K562 (cell line): ENCODE data around the gene LASP1. TPM values are rescaled to one million over a fixed set of nuclear protein-coding genes. Genes with fewer than 3 reads are reported as not detected.

Source experiments
- ATAC-seq: fragments of 200-7000 bp; cut with Tn5 transposase; 3 replicates; pipeline ENCODE4 v1.9.1; 2020; ENCODE audit warnings: moderate library complexity
- BruUV-seq: library from RNA; stranded (reverse); fragments of 400-500 nt; replicated peaks from 2 replicates; lab custom pipeline; 2021; lab: Mats Ljungman, UMichigan
- CTCF ChIA-PET: fragments of 300-600 bp; formaldehyde crosslinking; extraction: SDS; loops from one replicate; lab custom pipeline; 2021; ENCODE audit warnings: low intra/inter-chr PET ratio; lab: Yijun Ruan, JAX
- POLR2A ChIA-PET: fragments of 300-600, 350-650 bp; sonication (Branson Sonifier 250); formaldehyde crosslinking; extraction: SDS; loops from one replicate; lab custom pipeline; 2021; ENCODE audit warnings: antibody characterized with exemption, inconsistent platforms; lab: Yijun Ruan, JAX
- DNase-seq, 4 experiments: peaks; one replicate each; pipeline versions ENCODE4 v3.0.0 to v3.0.0-alpha.2; 2011 to 2018; ENCODE audit warnings: low spot score in 3 of 4, mixed read lengths in 3 of 4; ENCODE audit errors: extremely low read depth in 1 of 4
- FAIRE-seq: peaks from 2 replicates; lab custom pipeline; 2011; peaks lifted over from hg19 to GRCh38; lab: Jason Lieb, UNC
- H2AFZ ChIP-seq: 2 replicates; pipeline ENCODE4 v1.6.0; 2011; ENCODE audit warnings: low read depth, low read length, control low read depth, inconsistent platforms
- H3K27ac ChIP-seq: fragments of 200-600 bp; 3 replicates; pipeline ENCODE4 v1.8.0; 2011; ENCODE audit warnings: low read depth, mild to moderate bottlenecking, control low read depth, inconsistent platforms, low read length, moderate library complexity, mixed read lengths; ENCODE audit errors: extremely low read depth
- H3K27me3 ChIP-seq, 2 experiments: fragments of 300-600 bp in 1 of 2; 2 replicates in 1 of 2; 3 replicates in 1 of 2; pipeline versions ENCODE4 v1.6.0 to v1.8.0; 2011; ENCODE audit warnings: inconsistent platforms in 2 of 2, low read length in 2 of 2, mild to moderate bottlenecking in 1 of 2, mixed read lengths in 1 of 2, moderate library complexity in 1 of 2; ENCODE audit not compliant: control insufficient read depth in 2 of 2, insufficient read depth in 2 of 2
- H3K36me3 ChIP-seq: fragments of 300-600 bp; 3 replicates; pipeline ENCODE4 v1.8.0; 2011; ENCODE audit warnings: mild to moderate bottlenecking, low read length, inconsistent platforms; ENCODE audit not compliant: control insufficient read depth, insufficient read depth
- H3K4me1 ChIP-seq, 2 experiments: fragments of 200-600 bp in 1 of 2; replicated peaks in 1 of 2; 2 replicates in 1 of 2; 3 replicates in 1 of 2; pipeline versions ENCODE4 v1.5.1 to v1.8.0; 2011; ENCODE audit warnings: inconsistent platforms in 2 of 2, low read length in 2 of 2, mild to moderate bottlenecking in 1 of 2, mixed read lengths in 1 of 2, moderate library complexity in 1 of 2; ENCODE audit not compliant: control insufficient read depth in 2 of 2, insufficient read depth in 2 of 2
- H3K4me2 ChIP-seq: 2 replicates; pipeline ENCODE4 v1.6.1; 2011; ENCODE audit warnings: low read length, control low read depth, inconsistent platforms, mixed read lengths; ENCODE audit not compliant: insufficient read depth
- H3K4me3 ChIP-seq: fragments of 200-600 bp; sonication (generic), shearing (Covaris generic); 2 replicates; pipeline ENCODE4 v1.5.1; 2016; ENCODE audit warnings: control low read depth, inconsistent platforms
- H3K79me2 ChIP-seq: fragments of 200-600 bp; 3 replicates; pipeline ENCODE4 v1.8.0; 2011; ENCODE audit warnings: low read length, inconsistent platforms; ENCODE audit not compliant: control insufficient read depth, insufficient read depth
- H3K9ac ChIP-seq, 2 experiments: 2 replicates each; pipeline versions ENCODE4 v1.6.0 to v1.6.1; 2011; ENCODE audit warnings: low read depth in 2 of 2, low read length in 2 of 2, control low read depth in 1 of 2, inconsistent platforms in 1 of 2, mild to moderate bottlenecking in 1 of 2, mixed read lengths in 1 of 2; ENCODE audit not compliant: insufficient read depth in 1 of 2
- H3K9me1 ChIP-seq: one replicate; pipeline ENCODE4 v1.6.0; 2011; ENCODE audit warnings: inconsistent platforms, mild to moderate bottlenecking, low read length, moderate library complexity; ENCODE audit not compliant: control insufficient read depth, insufficient read depth
- H3K9me3 ChIP-seq: replicated peaks from 2 replicates; pipeline ENCODE4 v1.5.1; 2011; ENCODE audit warnings: low read depth, low read length, inconsistent platforms; ENCODE audit not compliant: control insufficient read depth, insufficient read depth
- H4K20me1 ChIP-seq: replicated peaks from 2 replicates; pipeline ENCODE4 v1.6.1; 2011; ENCODE audit warnings: low read length, inconsistent platforms, mixed read lengths; ENCODE audit not compliant: control insufficient read depth, insufficient read depth
- ATF1 ChIP-seq, 2 experiments: fragments of 450-650 bp in 1 of 2; IDR thresholded peaks; 2 replicates each; pipeline ENCODE4 v1.6.1; 2016; ENCODE audit warnings: missing compliant biosample characterization in 1 of 2, missing genetic modification characterization in 1 of 2
- DPF2 ChIP-seq: fragments of 450-650 bp; IDR thresholded peaks from 2 replicates; pipeline ENCODE4 v1.6.1; 2016
- GABPB2 ChIP-seq: fragments of 250-450 bp; sonication (Bioruptor Pico); conservative IDR thresholded peaks from 2 replicates; pipeline ENCODE4 v1.5.1; 2021; ENCODE audit warnings: mild to moderate bottlenecking
- GMEB1 ChIP-seq: fragments of 250-450 bp; sonication (Bioruptor Pico); IDR thresholded peaks from 2 replicates; pipeline ENCODE4 v1.4.0; 2020; ENCODE audit warnings: mild to moderate bottlenecking
- HNRNPK ChIP-seq: fragments of 200-400 bp; formaldehyde crosslinking; IDR thresholded peaks from one replicate; pipeline ENCODE4 v1.6.1; 2018; ENCODE audit warnings: mild to moderate bottlenecking, low read depth, low read length; ENCODE audit not compliant: poor library complexity, severe bottlenecking
- ILF3 ChIP-seq: fragments of 450-650 bp; IDR thresholded peaks from 2 replicates; pipeline ENCODE4 v1.6.1; 2018; ENCODE audit warnings: antibody characterized with exemption, mild to moderate bottlenecking, moderate library complexity, borderline replicate concordance
- JUNB ChIP-seq: fragments of 450-650 bp; formaldehyde crosslinking; conservative IDR thresholded peaks from 2 replicates; pipeline ENCODE4 v1.4.0; 2020; ENCODE audit warnings: mild to moderate bottlenecking
- JUND ChIP-seq, 2 experiments: IDR thresholded peaks; 2 replicates in 1 of 2; 3 replicates in 1 of 2; pipeline ENCODE4 v1.6.1; 2011; ENCODE audit warnings: borderline replicate concordance in 2 of 2, low read depth in 2 of 2, low read length in 2 of 2, improper control_type of control experiment in 1 of 2, missing biosample characterization in 1 of 2, missing genetic modification characterization in 1 of 2, missing genetic modification reagents in 1 of 2
- MAFG ChIP-seq: fragments of 450-650 bp; conservative IDR thresholded peaks from 2 replicates; pipeline ENCODE4 v1.6.1; 2016; ENCODE audit warnings: missing genetic modification characterization, missing compliant biosample characterization
- POLR2G ChIP-seq: fragments of 200-400 bp; formaldehyde crosslinking; IDR thresholded peaks from 2 replicates; pipeline ENCODE4 v1.6.1; 2017; ENCODE audit warnings: low read depth, mild to moderate bottlenecking, antibody characterized with exemption, low read length, moderate library complexity
- POLR3A ChIP-seq: IDR thresholded peaks from 2 replicates; pipeline ENCODE4 v1.6.1; 2011; ENCODE audit warnings: borderline replicate concordance, mild to moderate bottlenecking, moderate library complexity; ENCODE audit not compliant: insufficient read length, insufficient read depth; ENCODE audit errors: extremely low read depth
- RCOR1 ChIP-seq, 2 experiments: IDR thresholded peaks; 2 replicates each; pipeline ENCODE4 v1.6.1; 2012; ENCODE audit warnings: low read depth in 2 of 2, low read length in 2 of 2, borderline replicate concordance in 1 of 2, improper control_type of control experiment in 1 of 2
- ZBTB8A ChIP-seq: fragments of 450-650 bp; IDR thresholded peaks from 2 replicates; pipeline ENCODE4 v1.6.1; 2018; ENCODE audit warnings: mild to moderate bottlenecking, moderate library complexity; ENCODE audit not compliant: partially characterized antibody
- ZNF140 ChIP-seq: fragments of 250-450 bp; sonication (Bioruptor Pico); IDR thresholded peaks from 2 replicates; pipeline ENCODE4 v1.8.0; 2021; ENCODE audit warnings: moderate library complexity, mild to moderate bottlenecking, inconsistent platforms
- ZNF79 ChIP-seq: fragments of 250-450 bp; sonication (Bioruptor Pico); IDR thresholded peaks from 2 replicates; pipeline ENCODE4 v1.4.0; 2020; ENCODE audit warnings: low read depth, mild to moderate bottlenecking, moderate library complexity
- WGBS: fragments of 100-300 bp; shearing (Covaris generic); methylation state at CpG from one replicate; pipeline ENCODE4 v1.1.6; 2016; ENCODE audit warnings: low coverage, mixed read lengths; ENCODE audit not compliant: insufficient coverage; ENCODE audit errors: missing lambda C conversion rate; 5-methylcytosine and 5-hydroxymethylcytosine counted together
- in situ Hi-C: fragments of 300-500 bp; cut with MboI; formaldehyde crosslinking; loops from 4 replicates; pipeline ENCODE4 v1.15.0; 2018; ENCODE audit warnings: inconsistent platforms, mixed read lengths
- intact Hi-C: fragments of 100-400 bp; cut with micrococcal nuclease; formaldehyde crosslinking; loops from 2 replicates; pipeline ENCODE4 v1.14.2; 2022
- polyA plus RNA-seq, 8 experiments: library from polyadenylated mRNA; depleted of rRNA in 4 of 8; stranded (reverse) in 5 of 8; unstranded in 3 of 8; fragments of >200 nt; fragmentation: Nextera tagmentation in 2 of 8; fragmentation: Illumina TruSeq in 1 of 8; extraction: Ambion mirVana in 2 of 8; extraction: Trizol in 1 of 8; gene quantifications; 2 replicates each; pipeline versions ENCODE4 v1.2.1 to v1.2.3, GENCODE V29; 2011 to 2014; ENCODE audit warnings: inconsistent platforms in 1 of 8, missing spikeins in 1 of 8
- total RNA-seq, 7 experiments: library from RNA; depleted of rRNA in 6 of 7; stranded (reverse); fragments of >200 nt in 6 of 7; fragmentation: Illumina TruSeq in 2 of 7; extraction: Trizol in 2 of 7; gene quantifications; 2 replicates each; pipeline versions ENCODE4 v1.2.1 to v1.2.3, GENCODE V29; 2011 to 2021; ENCODE audit warnings: low replicate concordance in 1 of 7

LASP1 gene
- total and polyA plus RNA-seq, 9 of the 15 experiments (the other 6 are each of a cell fraction or from before 2014, with no cell fraction given): 23.0 to 125 (median 55.3) TPM

- TF ChIP-seq DPF2 (0 out of 2 replicates have a peak, but pooled peaks have one; percentile 29), MAFG (tag) (0 out of 2 replicates have a peak, but pooled peaks have one; percentile 4)
Measured at GRCh38 chr17:38867968-38868816, 1.7 kb upstream of the LASP1 start (continued).

DNA sequence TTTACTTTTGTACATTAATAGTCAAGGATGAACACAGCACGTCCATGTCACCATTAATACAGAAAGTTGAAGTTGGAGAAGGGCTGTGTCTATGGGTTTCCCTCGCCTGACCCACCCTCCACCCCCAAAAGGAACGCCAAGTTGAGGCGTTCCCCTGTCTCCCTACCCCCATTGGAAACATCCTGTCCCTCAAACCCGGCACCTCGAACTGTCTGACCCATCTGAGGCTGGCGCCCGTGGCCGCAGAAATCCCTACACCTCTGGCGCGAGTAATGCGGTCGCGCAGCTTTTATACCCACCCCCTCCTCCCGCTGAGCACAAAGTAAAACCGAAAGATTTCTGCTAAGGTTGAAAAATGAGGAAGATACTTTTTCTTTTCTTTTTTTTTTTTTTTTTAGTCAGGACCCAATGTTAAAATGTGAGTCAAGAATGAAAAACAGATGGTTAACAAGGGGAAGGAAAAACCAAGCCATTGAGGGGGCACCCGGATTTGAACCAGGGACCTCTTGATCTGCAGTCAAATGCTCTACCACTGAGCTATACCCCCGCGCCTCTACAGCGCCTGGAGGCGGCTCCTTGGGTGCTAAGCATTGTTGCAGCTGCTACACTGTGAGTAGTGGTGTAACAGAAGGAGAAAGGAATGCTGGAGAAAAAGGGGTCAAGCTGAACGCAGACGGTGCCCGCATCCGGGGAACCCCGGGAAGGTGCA, 887 bp upstream of the LASP1 start:
- Histone ChIP-seq H3K9me1 (peaks cover 13% of the 10 kb centered on the region), H3K4me3 (peak overlapping the region; percentile 97), H3K9ac (peak overlapping the region; percentile 91 to 94), H3K79me2 (peaks cover 40% of the 10 kb centered on the region), H3K4me1 (peaks cover 19 to 42% of the 10 kb centered on the region in 2 experiments), H4K20me1 (peaks cover 23% of the 10 kb centered on the region), H3K27me3 (no peaks in the 10 kb centered on the region), H3K27ac (peak overlapping the region; percentile 88), H3K4me2 (peak overlapping the region; percentile 85), H3K36me3 (peaks cover 23% of the 10 kb centered on the region; the same call in 2 of the 3 replicates), H3K9me3 (no peaks in the 10 kb centered on the region), H2AFZ (peak overlapping the region; percentile 89)
- intact Hi-C loops: loop anchor here (2.0 to 10.0 kb wide), 4 partner anchors 32 to 283 kb away; partner anchors contain the start of genes EPOP, PLXDC1 and PSMB3
- in situ Hi-C loops: no loop called here
- CTCF ChIA-PET: interaction anchor here (0.6 to 0.7 kb wide), 3 partner anchors 27 to 284 kb away, joined by 3 read pairs; no protein-coding TSS in a partner anchor
- POLR2A ChIA-PET: interaction anchor here (0.5 to 5.0 kb wide), 16 partner anchors 8 to 1503 kb away, joined by 3 to 70 read pairs (median 4); partner anchors contain the start of gene RPL23
- WGBS: under 1% methylated on average over 26 of the region's 26 CpGs
- peak; percentile 65 for FAIRE-seq
- DNase-seq: peak; percentile 62 to 90 (median 67)
- ATAC-seq: peak; percentile 69
- BruUV-seq: no TSS peak
- TF ChIP-seq POLR3A (peak; percentile 88), ILF3 (peak; percentile 75; the same call in 1 of the 2 replicates), JUNB (CRISPR knock-in tag) (0 out of 2 replicates have a peak, but pooled peaks have one; percentile 19), ATF1 (CRISPR knock-in tag; IDR thresholded peaks at IDR 0.05) (no peak), ATF1 (tag; IDR thresholded peaks at IDR 0.05) (peak; percentile 55; the same call in 1 of the 2 replicates), RCOR1 (IDR thresholded peaks at IDR 0.05; ENCODE audit: borderline replicate concordance in 1 of 2, low read depth in 2 of 2, low read length in 2 of 2) (peak; percentile 4 to 58; a peak in 2 of 4 replicates), JUND (IDR thresholded peaks at IDR 0.05; ENCODE audit: borderline replicate concordance, low read depth, low read length) (peak; percentile 52; the same call in 1 of the 2 replicates), JUND (tag; IDR thresholded peaks at IDR 0.05; ENCODE audit: borderline replicate concordance, low read depth, low read length) (0 out of 3 replicates have a peak, but pooled peaks have one; percentile 4), ZBTB8A (peak; percentile 84), HNRNPK (no peak), GMEB1 (peak; percentile 33; the same call in 1 of the 2 replicates), ZNF140 (CRISPR knock-in tag) (no peak), GABPB2 (no peak), ZNF79 (CRISPR knock-in tag) (peak; percentile 52; the same call in 1 of the 2 replicates), POLR2G (no peak)
